ENCODE data around the gene ISOC2.
"Not testable (repeated sequence)": the region's sequence is repeated elsewhere in the genome, so short reads cannot be mapped to it uniquely, and the experiment has no call there.

Gene ISOC2

DNA sequence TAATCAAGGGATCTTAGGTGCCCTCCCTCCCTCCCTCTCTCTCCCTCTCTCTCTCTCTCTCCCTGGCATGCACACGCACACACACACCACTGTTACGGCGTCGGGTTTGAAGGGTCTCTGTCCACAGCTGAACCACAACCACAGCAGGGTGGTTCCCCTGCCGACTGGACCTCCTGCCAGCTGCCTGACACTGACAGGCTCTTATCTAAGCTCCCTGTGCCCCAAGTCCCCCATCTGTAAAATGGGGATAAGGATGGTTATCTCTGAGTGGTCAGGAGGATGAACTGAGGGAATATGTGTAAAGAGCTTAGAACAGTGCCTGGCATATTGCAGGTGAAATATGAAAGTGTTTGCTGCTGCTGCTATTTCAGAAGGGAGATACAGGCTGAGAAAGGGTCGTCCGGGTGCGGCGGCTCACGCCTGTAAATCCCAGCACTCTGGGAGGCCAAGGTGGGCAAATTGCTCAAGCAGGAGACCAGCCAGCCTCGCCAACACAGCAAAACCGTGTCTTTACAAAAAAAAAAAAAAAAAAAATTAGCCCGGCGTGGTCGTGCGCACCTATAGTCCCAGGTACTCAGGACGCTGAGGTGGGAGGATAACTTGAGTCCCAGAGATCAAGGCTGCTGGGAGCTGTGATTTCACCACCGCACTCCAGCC, 17.5 kb downstream of the ISOC2 start:
- no peak for DNase-seq (ENCODE audit: low read depth, low spot score)
- H3K27ac ChIP-seq = no peak overlapping the region

DNA sequence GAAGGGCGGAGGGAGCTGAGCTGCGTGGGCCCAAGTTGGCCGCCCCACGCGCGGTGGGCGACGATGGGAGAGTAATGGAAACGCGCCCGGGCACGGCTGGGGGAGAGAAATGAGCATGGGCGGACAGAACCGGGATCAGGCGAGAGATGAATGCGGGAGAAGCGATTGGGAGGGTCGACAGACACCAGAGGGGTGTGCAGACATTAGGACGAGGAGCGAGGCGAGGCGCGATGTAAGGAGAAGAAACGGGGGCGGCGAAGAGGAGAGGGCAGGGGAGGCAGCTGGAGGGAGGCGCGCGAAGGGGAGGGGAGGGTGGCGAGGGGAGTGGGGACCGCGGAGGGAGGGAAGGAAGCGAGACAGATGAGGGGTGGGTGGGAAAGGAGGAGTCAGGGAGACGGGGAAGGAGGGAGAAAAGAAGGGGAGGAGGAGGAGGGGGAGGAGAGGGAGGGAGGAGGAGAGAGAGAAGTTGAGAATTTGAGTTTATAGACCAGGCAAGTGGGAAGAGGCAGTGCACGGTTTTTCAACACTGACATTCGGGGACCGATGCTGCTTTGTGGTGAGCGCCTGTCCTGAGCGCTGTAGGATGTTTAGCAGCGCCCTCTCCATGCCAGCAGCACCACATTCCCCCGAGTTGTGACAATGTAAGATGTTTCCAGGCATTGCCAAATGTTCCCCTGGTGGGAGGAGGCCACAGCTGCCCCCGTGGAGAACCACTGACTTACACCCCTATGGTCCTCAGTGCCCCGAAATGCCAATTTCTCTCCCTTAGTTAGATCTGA, 18.2 kb downstream of the ISOC2 start, which contains the start of gene SHISA7:
Gene SHISA7, minus strand, starts transcription at position 256 of the 779 bp plus-strand sequence. CDS start 437 bp downstream, outside the sequence.
- DNase-seq (ENCODE audit: low read depth, low spot score) = no peak
- H3K27ac ChIP-seq = no peak within 1 kb of the TSS

DNA sequence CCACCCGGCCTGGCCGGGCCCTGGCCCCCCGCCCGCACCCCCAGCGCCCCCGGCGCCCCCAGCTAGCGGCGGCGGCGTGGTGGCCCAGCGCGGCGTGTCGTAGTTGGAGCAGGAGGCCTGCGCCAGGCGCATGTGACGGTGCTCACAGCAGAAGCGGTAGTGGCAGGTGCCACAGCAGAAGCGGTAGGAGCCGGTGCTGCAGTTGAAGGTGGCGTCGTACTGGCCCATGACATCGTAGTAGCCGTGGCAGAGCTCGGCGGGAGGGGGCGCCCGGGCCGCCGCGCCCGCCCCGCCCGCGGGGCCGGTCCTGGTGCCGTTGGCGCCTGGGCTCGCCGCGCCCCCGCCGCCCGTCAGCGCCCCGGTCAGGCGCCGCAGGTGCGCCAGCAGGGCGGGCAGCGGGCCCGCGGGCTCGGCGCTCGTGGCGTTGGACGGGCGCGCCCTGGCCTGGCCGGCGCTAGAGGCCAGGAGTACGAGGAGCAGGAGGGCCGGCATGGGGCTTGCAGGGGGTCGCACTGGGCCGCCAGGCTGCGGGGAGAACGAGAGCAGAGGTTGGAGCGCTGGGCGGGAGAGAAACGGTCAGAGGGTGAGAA, 19.0 kb downstream of the ISOC2 start:
- no peak overlapping the region for H3K27ac ChIP-seq
- no peak for DNase-seq (ENCODE audit: low read depth, low spot score)

DNA sequence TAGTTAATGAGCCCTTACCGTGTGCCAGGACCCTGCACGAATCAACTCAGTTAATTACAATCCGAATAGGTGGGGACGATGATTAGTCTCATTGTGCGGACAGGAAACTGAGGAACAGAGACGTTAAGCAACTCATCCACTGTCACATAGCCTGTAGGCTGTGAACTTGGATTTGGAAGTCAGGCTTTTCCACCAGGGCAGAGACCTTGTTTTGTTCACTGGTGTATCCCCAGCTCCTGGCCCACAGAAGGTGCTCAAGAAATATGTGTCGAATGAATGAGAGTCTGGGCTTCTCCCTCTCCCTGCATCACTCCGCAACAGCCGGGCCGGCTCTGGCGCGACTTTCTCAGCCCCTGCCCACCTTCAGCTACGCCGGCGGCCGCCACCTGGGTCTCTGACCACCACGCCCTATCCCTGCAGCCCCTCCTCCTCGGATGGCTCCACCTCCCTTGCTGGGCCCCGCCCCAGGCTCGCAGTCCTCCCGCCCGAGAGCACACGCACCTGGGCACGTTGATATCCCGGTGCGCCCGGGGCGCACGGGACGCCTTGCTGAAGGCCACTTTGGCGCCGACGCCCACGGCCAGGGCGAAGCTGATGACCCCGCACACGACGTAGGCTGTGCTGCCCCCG, 19.6 kb downstream of the ISOC2 start:
- no peak overlapping the region for H3K27ac ChIP-seq
- no peak for DNase-seq (ENCODE audit: low read depth, low spot score)

DNA sequence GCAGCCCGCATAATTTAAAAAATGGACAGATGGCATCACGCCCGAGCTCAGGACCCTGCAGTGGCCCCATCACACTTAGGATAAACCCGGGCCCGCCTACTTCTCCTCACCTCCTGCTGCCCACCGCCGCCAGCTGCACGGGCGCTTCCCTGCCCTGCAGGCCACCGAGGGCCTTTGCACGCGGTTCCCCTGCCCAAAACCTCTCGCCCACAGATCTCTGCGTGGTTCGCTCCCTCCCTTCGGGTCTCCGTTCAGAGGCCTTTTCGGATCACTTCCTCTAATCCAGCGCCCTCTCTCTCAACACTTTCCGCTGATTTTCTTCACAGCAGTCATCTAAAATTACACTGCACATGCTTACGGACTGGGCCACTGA, 20.1 kb downstream of the ISOC2 start:
- no peak for DNase-seq (ENCODE audit: low read depth, low spot score)
- H3K27ac ChIP-seq = no peak overlapping the region

DNA sequence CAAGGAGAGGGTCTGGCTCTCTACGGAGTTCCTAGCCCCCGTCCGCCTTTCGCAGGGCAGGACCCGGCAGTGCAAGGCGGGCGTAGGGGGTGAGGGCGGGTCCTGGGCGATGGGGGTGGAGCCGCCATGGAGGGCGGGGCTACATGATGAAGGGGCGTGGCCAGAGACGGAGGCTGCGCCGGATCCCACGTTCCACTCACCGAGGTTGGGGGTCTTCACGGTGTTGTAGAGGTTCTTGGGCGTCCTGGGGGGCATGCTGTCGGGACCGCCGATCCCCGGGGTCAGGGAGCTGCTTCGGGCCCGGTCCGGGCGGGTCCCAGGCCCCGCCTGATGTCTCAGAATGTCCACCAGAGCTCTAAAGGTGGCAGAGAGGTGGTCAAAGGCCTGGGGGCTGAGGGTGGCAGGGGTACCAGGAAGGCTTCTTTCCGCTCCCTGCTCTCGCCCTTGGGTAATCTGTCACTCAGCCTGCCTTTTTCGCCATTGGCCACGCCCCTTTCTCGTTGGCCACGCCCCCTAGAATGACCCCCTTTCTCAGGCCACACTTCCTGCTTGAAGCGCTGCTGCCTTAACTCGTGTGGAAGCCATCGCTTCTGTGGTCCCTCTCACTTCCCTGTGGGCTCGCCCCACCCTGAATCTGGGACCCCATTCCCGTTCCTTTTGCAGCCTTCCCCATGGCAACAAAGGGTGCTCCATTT, 20.9 kb downstream of the ISOC2 start:
- DNase-seq (ENCODE audit: low read depth, low spot score) = no peak
- no peak overlapping the region for H3K27ac ChIP-seq

DNA sequence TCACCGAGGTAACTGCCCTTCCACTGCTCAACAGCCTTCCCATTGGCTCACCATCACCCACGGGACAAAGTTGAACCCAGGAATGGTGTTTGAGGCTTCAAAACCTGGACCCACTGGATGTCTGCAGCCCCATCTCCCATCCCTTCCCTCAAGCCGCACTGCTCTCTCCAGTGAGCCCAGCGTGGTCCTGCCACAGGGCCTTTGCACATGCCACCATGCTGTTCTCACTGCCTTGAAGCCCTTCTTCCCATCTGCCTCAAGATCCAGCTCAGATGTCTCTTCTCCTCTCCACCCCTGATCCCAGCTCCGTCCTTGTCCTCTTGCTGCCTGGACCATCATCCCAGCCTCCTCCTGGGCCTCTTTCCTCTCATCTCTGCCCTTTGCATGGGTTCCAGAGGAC, 22.4 kb downstream of the ISOC2 start:
- no peak overlapping the region for H3K27ac ChIP-seq
- no peak for DNase-seq (ENCODE audit: low read depth, low spot score)

DNA sequence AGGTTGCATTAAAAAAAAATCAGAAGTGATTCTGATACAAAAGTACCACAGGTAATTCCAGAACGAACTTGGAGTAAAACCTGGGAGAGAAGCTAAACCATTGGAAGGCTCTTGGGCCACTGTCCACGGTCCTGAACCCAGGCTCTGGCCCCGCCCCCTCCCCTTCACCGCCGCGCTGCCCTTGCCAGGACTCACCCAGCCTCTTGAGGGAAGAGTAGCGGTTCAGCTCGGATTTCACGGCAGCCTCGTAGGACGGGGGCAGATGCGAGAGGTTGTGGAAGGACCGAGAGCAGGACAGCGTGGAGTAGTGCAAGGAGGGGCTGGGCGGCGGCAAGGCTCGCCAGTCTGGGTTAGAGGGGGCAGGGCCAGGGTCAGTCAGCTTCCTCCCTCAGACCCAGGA, 24.0 kb downstream of the ISOC2 start:
- DNase-seq (ENCODE audit: low read depth, low spot score) = no peak
- H3K27ac ChIP-seq = no peak overlapping the region

DNA sequence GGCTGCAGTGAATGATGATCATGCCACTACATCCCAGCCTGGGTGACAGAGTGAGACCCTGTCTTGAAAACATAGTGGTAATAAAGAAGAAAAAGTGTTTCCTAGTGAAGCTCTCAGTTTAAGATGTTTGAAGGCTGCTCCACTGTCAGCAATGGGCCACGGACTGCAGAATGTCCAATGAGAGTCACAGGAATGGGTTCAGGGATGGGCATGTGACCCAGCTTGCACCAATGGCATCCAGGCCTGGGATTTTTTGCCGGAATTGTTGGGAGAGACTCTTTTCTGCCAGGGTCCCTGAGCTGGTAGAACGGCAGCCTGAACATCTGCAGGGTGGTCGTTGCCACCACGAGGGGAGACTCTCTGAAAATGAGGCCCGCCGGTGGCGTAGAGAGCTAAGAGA, 24.6 kb downstream of the ISOC2 start:
- H3K27ac ChIP-seq = no peak overlapping the region
- DNase-seq (ENCODE audit: low read depth, low spot score) = no peak

DNA sequence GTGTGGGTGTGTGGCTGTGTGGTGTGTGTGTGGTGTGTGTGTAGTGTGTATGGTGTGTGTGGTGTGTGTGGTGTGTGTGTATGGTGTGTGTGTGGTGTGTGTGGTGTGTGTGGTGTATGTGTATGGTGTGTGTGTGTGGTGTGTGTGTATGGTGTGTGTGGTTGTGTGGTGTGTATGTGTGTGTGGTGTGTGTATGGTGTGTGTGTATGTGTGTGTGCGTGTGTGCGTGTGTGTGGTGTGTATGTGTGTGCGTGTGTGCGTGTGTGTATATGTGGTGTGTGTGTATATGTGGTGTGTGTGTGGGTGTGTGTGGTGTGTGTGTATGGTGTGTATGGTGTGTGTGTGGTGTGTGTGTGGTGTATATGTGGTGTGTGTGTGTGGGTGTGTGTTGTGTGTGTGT, 26.4 kb downstream of the ISOC2 start:
- no peak overlapping the region for H3K27ac ChIP-seq
- no peak for DNase-seq (ENCODE audit: low read depth, low spot score)

DNA sequence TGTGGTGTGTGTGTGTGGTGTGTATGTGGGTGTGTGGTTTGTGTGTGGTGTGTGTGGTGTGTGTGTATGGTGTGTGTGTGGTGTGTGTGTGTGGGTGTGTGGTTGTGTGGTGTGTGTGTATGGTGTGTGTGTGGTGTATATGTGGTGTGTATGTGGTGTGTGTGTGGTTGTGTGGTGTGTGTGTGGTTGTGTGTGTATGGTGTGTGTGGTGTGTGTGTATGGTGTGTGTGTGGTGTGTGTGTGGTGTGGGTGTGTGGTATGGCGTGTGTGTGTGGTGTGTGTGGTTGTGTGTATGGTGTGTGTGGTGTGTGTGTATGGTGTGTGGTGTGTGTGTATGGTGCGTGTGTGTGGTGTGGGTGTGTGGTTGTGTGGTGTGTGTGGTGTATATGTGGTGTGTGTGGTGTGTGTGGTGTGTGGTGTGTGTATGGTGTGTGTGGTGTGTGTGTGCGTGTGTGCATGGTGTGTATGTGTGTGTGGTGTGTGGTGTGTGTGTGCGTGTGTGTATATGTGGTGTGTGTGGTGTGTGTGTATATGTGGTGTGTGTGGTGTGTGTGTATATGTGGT, 27.0 kb downstream of the ISOC2 start:
- H3K27ac ChIP-seq = no peak overlapping the region
- no peak for DNase-seq (ENCODE audit: low read depth, low spot score)

DNA sequence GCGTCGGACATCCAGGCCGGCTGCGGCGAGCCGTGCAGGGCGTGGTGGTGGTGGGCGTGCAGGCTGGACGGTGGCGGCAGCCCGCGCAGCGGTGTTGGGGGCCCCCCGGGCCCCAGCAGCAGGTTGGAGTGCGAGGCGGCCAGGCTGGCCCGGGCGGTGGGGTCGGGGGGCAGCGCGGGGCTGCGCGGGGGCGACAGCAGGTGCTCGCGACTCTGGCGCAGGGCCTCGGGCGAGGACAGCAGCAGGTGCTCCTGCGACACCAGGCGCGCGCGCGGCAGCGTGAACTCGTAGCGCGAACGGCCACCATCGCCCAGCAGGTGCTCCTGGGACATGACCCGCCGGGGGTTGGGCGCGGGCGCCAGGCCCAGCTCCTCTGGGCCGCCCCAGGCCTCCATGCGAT, 28.1 kb downstream of the ISOC2 start:
- no peak overlapping the region for H3K27ac ChIP-seq
- DNase-seq (ENCODE audit: low read depth, low spot score) = no peak

DNA sequence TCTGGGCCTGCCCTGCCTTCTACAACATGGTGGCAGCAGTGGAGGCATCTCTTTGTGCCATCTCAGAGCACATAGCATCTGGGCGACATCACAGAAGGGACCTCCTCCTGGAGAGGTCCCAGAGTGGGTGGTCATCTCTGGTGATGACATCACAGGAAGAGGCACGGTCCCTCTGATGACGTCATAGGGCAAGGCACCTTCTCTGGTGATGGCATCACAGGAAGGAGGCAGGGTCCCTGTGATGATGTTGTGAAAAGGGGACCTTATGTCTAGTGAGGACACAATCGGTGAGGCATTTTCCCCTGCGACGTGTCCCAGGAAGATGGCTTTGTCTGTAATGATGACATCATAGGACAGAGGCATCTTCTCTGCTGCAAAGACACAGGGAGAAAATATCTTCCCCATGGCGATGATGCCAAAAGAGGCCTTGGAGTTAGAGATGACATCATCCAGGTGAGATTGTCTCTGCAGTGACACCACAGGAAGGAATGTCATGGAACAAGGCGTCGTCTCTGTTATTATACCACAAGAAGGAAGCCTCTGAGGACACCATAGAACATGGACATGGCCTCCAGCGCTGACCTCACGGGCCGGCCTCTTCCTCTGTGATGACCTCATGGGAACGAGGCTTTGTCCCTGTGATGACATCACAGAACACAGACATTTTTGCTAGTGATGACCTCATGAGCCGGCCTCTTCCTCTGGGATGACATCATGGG, 29.0 kb downstream of the ISOC2 start:
- H3K27ac ChIP-seq = no peak overlapping the region
- no peak for DNase-seq (ENCODE audit: low read depth, low spot score)

DNA sequence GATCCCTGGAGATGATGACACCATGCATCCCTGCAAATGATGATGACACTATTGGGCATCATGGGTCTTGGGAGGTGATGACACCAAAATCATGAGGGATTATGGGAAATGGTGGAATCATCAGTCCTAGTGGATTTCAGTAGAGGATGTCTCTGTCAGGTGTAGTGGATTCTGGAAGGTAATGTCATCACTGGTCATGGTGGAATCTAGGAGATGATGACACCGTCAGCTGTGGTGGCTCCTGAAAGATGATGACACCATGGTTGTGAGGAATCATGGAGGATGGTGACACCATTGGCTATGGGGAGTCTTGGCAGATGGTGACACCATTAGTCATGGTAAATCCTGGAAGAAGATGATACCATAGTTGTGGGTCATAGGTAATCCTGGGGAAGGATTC, 30.3 kb downstream of the ISOC2 start:
- no peak for DNase-seq (ENCODE audit: low read depth, low spot score)

DNA sequence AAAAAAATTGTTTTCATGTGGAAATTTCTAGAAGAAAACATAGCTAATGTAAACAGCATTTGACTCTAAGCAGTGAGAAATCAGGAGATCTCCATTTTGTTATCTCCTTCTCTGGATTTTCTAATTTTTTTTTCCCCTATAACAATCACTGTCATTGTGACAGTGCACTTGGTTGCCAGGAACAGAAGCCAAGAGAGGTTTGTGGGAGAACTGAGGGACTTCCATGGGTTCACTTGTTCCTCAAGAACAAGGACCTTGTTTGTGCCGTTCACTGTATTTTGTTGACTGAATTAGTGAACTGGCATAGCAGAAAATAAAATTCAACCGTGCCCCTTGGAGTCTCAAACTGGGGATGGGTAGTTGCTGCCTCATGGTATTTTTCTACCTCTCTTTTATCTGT, 35.4 kb downstream of the ISOC2 start:
- no peak overlapping the region for H3K27ac ChIP-seq
- DNase-seq (ENCODE audit: low read depth, low spot score) = no peak

More for the DNA sequence above, 30.3 kb downstream of the ISOC2 start:
- no peak overlapping the region for H3K27ac ChIP-seq

DNA sequence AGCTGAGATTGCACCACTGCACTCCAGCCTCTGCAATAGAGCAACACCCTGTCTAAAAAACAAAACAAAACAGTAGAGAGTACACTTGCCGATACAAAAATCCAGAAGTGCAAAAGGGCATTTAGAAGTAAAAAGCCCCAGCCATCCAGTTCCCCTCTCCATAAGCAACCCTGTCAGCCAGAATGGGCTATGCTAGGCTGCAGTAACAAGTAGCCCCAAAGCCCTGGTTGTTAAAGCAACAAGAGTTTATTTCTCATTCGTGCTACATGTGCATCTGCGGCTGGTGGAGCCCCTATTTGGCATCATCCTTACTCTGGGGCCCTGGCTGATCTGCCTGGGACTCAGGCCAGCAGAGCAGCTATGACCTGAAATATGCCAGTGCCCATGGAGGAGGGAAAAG, 36.9 kb downstream of the ISOC2 start:
- no peak for DNase-seq (ENCODE audit: low read depth, low spot score)
- no peak overlapping the region for H3K27ac ChIP-seq

DNA sequence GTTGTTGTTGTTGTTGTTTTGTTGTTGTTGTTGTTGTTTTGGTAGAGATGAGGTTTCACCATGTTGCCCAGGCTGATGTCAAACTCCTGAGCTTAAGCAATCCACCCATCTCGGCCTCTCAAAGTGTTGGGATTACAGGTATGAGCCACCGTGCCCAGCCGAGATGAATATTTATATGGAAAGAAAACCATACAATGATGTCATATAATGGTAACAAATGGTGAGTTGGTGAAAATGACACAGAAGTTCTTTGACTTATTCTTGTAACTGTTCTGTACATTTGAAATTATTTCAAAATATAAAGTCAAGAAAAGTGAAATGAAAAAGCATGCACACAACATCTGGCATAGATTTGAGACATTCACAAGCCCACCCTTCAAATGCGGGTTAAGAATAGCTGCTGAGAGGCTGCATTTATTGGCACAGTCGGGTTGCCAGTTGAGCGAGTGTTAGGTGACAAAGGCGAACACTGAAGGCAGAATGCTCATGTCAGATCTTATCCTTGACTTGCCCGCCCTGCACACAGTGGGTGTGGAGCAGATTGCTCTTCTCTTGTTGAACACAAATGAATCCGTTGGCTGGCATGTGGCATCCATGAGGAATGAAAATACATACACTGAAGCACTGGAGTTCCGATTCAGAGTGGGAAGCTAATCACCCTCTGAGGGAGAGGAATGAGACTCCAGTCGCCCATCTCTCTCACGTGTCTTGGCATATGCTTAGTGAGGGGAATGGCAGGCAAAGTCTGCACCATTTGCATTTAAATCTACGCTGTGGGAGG, 38.0 kb downstream of the ISOC2 start:
- H3K27ac ChIP-seq = no peak overlapping the region
- no peak for DNase-seq (ENCODE audit: low read depth, low spot score)

DNA sequence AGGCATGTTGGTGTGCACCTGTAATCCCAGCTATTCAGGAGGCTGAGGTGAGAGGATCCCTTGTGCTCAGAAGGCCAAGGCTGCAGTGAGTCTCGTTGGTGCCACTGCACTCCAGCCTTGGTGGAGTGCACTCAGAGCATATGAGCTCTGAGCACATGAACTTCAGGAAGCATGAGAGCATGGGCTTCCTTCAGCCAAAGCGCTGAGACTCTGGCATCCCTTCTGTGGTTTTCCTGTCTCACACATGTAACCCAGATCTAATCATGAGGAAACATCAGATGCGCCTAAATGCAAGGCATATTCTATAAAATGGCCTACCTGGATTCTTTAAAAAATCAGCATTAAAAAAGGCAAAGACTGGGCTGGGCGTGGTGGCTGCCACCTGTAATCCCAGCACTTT, 40.2 kb downstream of the ISOC2 start:
- H3K27ac ChIP-seq; DNase-seq (ENCODE audit: low read depth, low spot score): not testable (repeated sequence)

Measured in epithelial cell of prostate (primary cell).